ENCODE results near the gene TMEM131. TPM values are rescaled to one million over a fixed set of nuclear protein-coding genes. Genes with fewer than 3 reads are reported as not detected.

Gene TMEM131
- total and polyA plus RNA-seq, 12 donors, result 13.7 to 57.5 (median 34.0) TPM

- H3K36me3 ChIP-seq (replicated peaks in 1 of 2), result no peaks in the 10 kb centered on the region
- intact Hi-C loops (cut with DNase I), result loop anchor here in 1 of 2 donors (10.0 kb wide), 1 partner anchor 114 kb away; no protein-coding TSS in a partner anchor
- no peak overlapping the region for H3K4me3 ChIP-seq
- H3K27me3 ChIP-seq, result no peaks in the 10 kb centered on the region
- H3K27ac ChIP-seq, result no peak overlapping the region
- no peaks in the 10 kb centered on the region for H3K4me1 ChIP-seq (replicated peaks in 1 of 2)
- WGBS, 4 donors, result 75 to 84% (median 83%) methylated on average over 8 of the region's 8 CpGs
- DNase-seq, result no peak
- no peaks in the 10 kb centered on the region for H3K9me3 ChIP-seq (replicated peaks in 1 of 3)
- TF ChIP-seq, protein P1, sequence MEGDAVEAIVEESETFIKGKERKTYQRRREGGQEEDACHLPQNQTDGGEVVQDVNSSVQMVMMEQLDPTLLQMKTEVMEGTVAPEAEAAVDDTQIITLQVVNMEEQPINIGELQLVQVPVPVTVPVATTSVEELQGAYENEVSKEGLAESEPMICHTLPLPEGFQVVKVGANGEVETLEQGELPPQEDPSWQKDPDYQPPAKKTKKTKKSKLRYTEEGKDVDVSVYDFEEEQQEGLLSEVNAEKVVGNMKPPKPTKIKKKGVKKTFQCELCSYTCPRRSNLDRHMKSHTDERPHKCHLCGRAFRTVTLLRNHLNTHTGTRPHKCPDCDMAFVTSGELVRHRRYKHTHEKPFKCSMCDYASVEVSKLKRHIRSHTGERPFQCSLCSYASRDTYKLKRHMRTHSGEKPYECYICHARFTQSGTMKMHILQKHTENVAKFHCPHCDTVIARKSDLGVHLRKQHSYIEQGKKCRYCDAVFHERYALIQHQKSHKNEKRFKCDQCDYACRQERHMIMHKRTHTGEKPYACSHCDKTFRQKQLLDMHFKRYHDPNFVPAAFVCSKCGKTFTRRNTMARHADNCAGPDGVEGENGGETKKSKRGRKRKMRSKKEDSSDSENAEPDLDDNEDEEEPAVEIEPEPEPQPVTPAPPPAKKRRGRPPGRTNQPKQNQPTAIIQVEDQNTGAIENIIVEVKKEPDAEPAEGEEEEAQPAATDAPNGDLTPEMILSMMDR (IDR thresholded peaks at IDR 0.05), result no peak
- no peak for TF ChIP-seq POLR2A (IDR thresholded peaks at IDR 0.05)
Observed at GRCh38 chr2:97708608-97709007, 287.1 kb downstream of the TMEM131 start.

DNA sequence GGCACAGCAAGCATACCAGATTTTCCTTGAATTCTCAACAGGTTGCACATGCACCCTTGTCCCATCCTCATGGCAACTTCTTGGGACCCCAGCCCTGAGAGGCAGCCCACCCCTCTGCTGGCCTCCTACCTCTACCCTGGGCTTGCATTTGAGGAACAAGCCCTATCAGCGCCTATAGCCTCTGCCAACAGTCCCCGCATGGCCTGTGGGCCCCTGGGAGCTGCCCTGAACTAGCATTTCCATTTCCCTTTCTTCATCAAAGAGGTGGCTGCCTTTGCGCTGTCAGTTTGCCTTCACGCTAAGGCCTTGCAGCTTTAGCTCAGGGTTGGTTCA is 287.7 kb downstream of the TMEM131 start:
- Histone ChIP-seq H3K4me3 (no peak overlapping the region), H3K36me3 (replicated peaks in 1 of 2) (no peaks in the 10 kb centered on the region), H3K4me1 (replicated peaks in 1 of 2) (no peaks in the 10 kb centered on the region), H3K27ac (no peak overlapping the region), H3K27me3 (no peaks in the 10 kb centered on the region), H3K9me3 (replicated peaks in 1 of 3) (no peaks in the 10 kb centered on the region)
- intact Hi-C loops (cut with DNase I), result loop anchor here in 1 of 2 donors (10.0 kb wide), 1 partner anchor 113 kb away; no protein-coding TSS in a partner anchor
- no peak for DNase-seq
- WGBS, 4 donors, result 66 to 94% (median 76%) methylated on average over 2 to 4 of the region's 4 CpGs
- TF ChIP-seq POLR2A (IDR thresholded peaks at IDR 0.05), result no peak
- TF ChIP-seq, protein P1 (IDR thresholded peaks at IDR 0.05), result no peak

DNA sequence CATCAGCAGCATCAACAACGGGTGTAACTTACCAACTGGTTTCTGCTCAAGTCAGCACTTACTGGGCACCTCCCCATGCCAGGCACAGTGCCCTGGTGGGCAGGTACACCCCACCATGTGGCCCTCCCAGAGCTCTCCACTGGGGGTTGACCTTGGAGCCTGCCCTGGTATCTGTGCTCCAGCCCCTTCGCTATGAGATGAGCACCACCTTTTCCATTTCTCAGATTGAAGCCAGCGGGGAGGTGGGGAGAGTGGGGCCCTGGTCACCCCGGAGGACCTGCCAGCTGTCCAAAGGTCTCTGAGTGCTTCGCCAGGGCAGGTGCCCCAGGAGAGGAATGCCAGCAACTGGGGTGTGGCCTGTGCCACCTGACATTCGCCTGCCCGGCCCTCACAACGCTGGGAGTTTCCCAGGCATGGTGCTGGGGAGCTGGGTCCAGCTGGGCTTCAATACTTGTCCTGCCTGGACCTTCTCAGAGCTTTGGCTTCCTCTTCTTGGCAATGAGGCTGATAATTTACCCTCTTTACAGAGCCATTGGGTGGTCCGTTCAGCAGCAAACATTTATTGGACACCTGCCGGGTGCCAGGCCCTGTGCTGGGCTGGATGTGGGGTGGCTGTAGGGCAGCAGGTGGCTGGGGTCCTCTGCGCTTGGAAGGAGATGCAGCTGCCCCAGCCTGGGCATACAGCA is 288.2 kb downstream of the TMEM131 start:
- TF ChIP-seq, protein P1 (IDR thresholded peaks at IDR 0.05), result no peak
- TF ChIP-seq POLR2A (IDR thresholded peaks at IDR 0.05), result no peak
- intact Hi-C loops (cut with DNase I), result loop anchor here in 1 of 2 donors (10.0 kb wide), 1 partner anchor 113 kb away; no protein-coding TSS in a partner anchor
- no peak overlapping the region for H3K4me3 ChIP-seq
- H3K4me1 ChIP-seq (replicated peaks in 1 of 2), result no peaks in the 10 kb centered on the region
- WGBS, 4 donors, result 73 to 90% (median 84%) methylated on average over 8 to 11 of the region's 11 CpGs
- DNase-seq, result peak in 1 of 7 donors; percentile 25
- H3K9me3 ChIP-seq (replicated peaks in 1 of 3), result no peaks in the 10 kb centered on the region
- no peak overlapping the region for H3K27ac ChIP-seq
- H3K27me3 ChIP-seq, result no peaks in the 10 kb centered on the region
- H3K36me3 ChIP-seq (replicated peaks in 1 of 2), result no peaks in the 10 kb centered on the region

DNA sequence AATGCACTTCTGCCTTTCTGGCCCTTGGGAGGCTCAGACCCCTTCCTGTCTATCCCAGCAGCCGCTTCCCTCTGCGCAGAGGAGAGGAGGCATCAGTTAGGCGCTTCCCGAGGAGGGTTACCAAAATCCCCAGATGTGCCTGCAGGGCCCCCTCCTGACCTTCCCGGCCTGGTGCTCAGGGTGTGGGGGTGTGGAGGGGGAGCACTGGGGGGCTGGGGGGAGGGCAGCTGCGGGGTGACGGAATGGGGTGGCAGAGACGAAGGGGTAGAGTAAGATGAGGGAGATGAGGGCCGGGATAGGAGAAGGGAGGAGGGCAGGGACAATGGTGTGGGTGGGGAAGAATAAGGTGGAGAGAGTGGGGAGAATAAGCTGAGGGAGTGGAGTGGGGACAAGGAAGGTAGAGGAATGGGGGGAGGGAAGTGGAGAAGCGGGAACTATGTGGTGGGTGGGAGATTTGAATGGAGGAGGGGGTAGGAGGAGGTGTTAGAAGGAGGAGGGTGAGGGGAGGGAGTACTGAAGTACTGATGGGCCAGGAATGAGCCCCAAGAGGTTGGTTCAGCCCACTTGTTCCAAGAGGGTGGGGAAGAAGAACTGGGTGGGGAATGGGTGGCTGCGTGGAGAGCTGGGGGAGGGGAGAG is 288.9 kb downstream of the TMEM131 start:
- no peak for TF ChIP-seq POLR2A (IDR thresholded peaks at IDR 0.05)
- TF ChIP-seq, protein P1 (IDR thresholded peaks at IDR 0.05), result no peak
- DNase-seq, result no peak
- WGBS, 4 donors, result 60 to 70% (median 63%) methylated on average over 9 to 11 of the region's 11 CpGs
- Histone ChIP-seq H3K36me3 (replicated peaks in 1 of 2) (no peaks in the 10 kb centered on the region), H3K9me3 (replicated peaks in 1 of 3) (no peaks in the 10 kb centered on the region), H3K4me1 (replicated peaks in 1 of 2) (no peaks in the 10 kb centered on the region), H3K4me3 (no peak overlapping the region), H3K27ac (no peak overlapping the region), H3K27me3 (no peaks in the 10 kb centered on the region)
- intact Hi-C loops (cut with DNase I), result loop anchor here in 1 of 2 donors (10.0 kb wide), 1 partner anchor 112 kb away; no protein-coding TSS in a partner anchor

Small RNA genes within 50 kb of the gene (small RNA-seq; reads per million reads assigned to genes)
- gene HMGN1P36 (0 reads per million in 2 donors), gene RNU7-96P (0 reads per million in 2 donors)

Other genes with a start within 250 kb of the TMEM131 start
- gene VWA3B, start 91.2 kb upstream of the TMEM131 start, total RNA-seq, result under 1 TPM in 2 of 9 donors, not detected in 7; 0.17 to 0.33 TPM
- gene VWA3B, start 91.2 kb upstream of the TMEM131 start, polyA plus RNA-seq, result under 1 TPM in 2 of 3 donors, not detected in 1; 0.07 to 0.16 TPM